ENCODE results near the gene ELFN2.

Gene ELFN2

DNA sequence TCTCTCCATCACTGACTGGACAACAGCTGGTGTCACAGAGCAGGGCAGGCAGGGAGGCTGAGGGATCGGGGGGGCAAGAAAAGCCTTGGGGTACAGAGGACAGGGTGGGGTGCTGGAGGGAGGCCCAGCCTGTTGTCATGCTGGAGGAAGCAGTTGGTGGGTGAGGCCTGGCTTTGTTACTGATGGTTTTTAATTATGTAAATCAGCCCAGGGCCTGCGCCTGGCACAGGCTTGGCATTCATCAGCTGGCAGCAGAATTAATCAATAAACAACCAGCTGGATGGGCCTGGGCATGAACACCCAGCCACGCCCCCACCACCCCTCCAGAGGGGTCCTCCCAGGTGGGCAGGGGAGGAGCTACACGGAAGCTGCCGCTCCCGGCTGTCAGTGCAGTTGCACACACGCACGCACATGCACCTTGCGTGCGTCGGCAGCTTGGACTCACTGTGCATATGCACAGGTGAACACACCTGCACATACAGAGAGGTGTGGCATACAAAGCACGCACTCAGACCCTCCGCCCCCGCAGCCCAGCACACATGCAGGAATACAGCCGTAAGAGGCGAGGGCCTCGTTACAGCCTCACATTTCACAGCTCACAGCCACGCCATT lies 21.3 kb upstream of the ELFN2 start:
- no CpG with 5 or more reads among the region's 18 CpGs for WGBS (ENCODE audit: extremely low coverage, insufficient coverage, insufficient read length)
- DNase-seq, result no peak

DNA sequence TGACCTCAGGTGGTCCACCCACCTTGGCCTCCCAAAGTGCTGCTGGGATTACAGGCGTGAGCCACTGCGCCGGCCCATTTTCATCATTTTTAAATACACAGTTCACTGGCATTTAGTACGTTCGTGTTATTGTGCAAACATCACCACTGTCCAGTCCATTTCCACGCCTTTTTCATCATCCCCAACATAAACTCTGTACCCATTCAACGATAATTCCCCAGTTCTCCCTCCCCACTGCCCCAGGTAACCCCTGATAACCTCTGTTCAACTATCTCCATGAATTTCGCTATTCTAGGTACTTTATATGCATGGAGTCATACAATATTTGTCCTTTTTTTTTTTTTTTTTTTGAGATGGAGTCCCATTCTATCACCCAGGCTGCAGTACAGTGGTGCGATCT lies 18.2 kb upstream of the ELFN2 start:
- no peaks in the 10 kb centered on the region for H3K79me2 ChIP-seq (ENCODE audit: control insufficient read depth, insufficient read depth, low read length, poor library complexity)
- no peak overlapping the region for H3K9ac ChIP-seq (ENCODE audit: low read length)
- DNase-seq, result no peak
- H4K12ac ChIP-seq (ENCODE audit: low read depth, low read length), result no peak overlapping the region
- no peak overlapping the region for H4K91ac ChIP-seq (ENCODE audit: low read depth, low read length)
- H3K4me3 ChIP-seq (ENCODE audit: low read depth, low read length), result no peak overlapping the region
- H3K36me3 ChIP-seq (ENCODE audit: control insufficient read depth in 1 of 2, insufficient read depth in 2 of 2, low read length in 2 of 2), result no peaks in the 10 kb centered on the region
- H3K9me3 ChIP-seq (ENCODE audit: insufficient read depth, low read depth, low read length), result peaks cover 4% of the 10 kb centered on the region
- H3K18ac ChIP-seq (ENCODE audit: low read length), result no peak overlapping the region
- no peak overlapping the region for H2AK5ac ChIP-seq (ENCODE audit: low read length)
- H2BK120ac ChIP-seq (ENCODE audit: insufficient read depth, low read length, poor library complexity), result no peak overlapping the region
- no peak overlapping the region for H3K23ac ChIP-seq (ENCODE audit: low read length)
- H2AFZ ChIP-seq (ENCODE audit: insufficient read depth, low read length, poor library complexity), result no peak overlapping the region
- no peak overlapping the region for H2BK5ac ChIP-seq (ENCODE audit: low read depth, low read length, poor library complexity)
- no peak overlapping the region for H3K27ac ChIP-seq (ENCODE audit: low read depth, low read length)
- H3K27me3 ChIP-seq (ENCODE audit: insufficient read depth, low read length), result no peaks in the 10 kb centered on the region
- 100% methylated on average over 2 of the region's 9 CpGs for WGBS (ENCODE audit: extremely low coverage, insufficient coverage, insufficient read length)
- no peak overlapping the region for H2BK12ac ChIP-seq (ENCODE audit: low read length)
- no peaks in the 10 kb centered on the region for H3K4me1 ChIP-seq (ENCODE audit: control insufficient read depth in 1 of 2, insufficient read depth in 2 of 2, low read length in 2 of 2)
- H4K8ac ChIP-seq (ENCODE audit: low read depth, low read length), result no peak overlapping the region
- H3K4ac ChIP-seq (ENCODE audit: low read depth, low read length), result no peak overlapping the region
- H3K4me2 ChIP-seq (ENCODE audit: low read length), result no peak overlapping the region
- no peaks in the 10 kb centered on the region for H3K79me1 ChIP-seq (ENCODE audit: low read length)
- no peak overlapping the region for H3K14ac ChIP-seq (ENCODE audit: low read length)

More for the DNA sequence above, 21.3 kb upstream of the ELFN2 start:
- Histone ChIP-seq H2AFZ (ENCODE audit: insufficient read depth, low read length, poor library complexity) (no peak overlapping the region), H3K27ac (ENCODE audit: low read depth, low read length) (no peak overlapping the region), H3K36me3 (ENCODE audit: control insufficient read depth in 1 of 2, insufficient read depth in 2 of 2, low read length in 2 of 2) (no peaks in the 10 kb centered on the region), H2BK5ac (ENCODE audit: low read depth, low read length, poor library complexity) (no peak overlapping the region), H4K12ac (ENCODE audit: low read depth, low read length) (no peak overlapping the region), H3K4ac (ENCODE audit: low read depth, low read length) (no peak overlapping the region), H3K27me3 (ENCODE audit: insufficient read depth, low read length) (no peaks in the 10 kb centered on the region), H2BK12ac (ENCODE audit: low read length) (no peak overlapping the region), H3K4me1 (ENCODE audit: control insufficient read depth in 1 of 2, insufficient read depth in 2 of 2, low read length in 2 of 2) (no peaks in the 10 kb centered on the region), H3K79me2 (ENCODE audit: control insufficient read depth, insufficient read depth, low read length, poor library complexity) (no peaks in the 10 kb centered on the region), H3K9me3 (ENCODE audit: insufficient read depth, low read depth, low read length) (no peaks in the 10 kb centered on the region), H4K91ac (ENCODE audit: low read depth, low read length) (no peak overlapping the region), H2BK120ac (ENCODE audit: insufficient read depth, low read length, poor library complexity) (no peak overlapping the region), H3K23ac (ENCODE audit: low read length) (no peak overlapping the region), H4K8ac (ENCODE audit: low read depth, low read length) (no peak overlapping the region), H3K79me1 (ENCODE audit: low read length) (no peaks in the 10 kb centered on the region), H3K9ac (ENCODE audit: low read length) (no peak overlapping the region), H3K4me3 (ENCODE audit: low read depth, low read length) (no peak overlapping the region), H2AK5ac (ENCODE audit: low read length) (no peak overlapping the region), H3K4me2 (ENCODE audit: low read length) (no peak overlapping the region), H3K14ac (ENCODE audit: low read length) (no peak overlapping the region), H3K18ac (ENCODE audit: low read length) (no peak overlapping the region)

DNA sequence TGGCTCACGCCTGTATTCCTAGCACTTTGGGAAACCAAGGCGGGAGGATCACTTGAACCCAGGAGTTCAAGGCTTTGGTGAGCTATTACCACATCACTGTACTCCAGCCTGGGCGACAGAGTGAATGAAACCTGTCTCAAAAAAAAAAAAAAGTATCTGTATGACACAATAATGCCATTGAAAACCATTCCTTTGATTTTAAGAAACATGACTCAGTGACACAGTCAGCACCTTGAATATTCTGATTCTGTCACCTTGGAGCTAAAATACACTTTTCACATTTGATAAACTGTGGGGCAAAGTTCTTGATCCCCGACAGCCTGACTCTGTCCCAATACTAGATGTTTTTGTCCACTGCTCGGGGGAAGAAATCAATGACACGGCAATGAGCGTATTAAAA lies 16.7 kb upstream of the ELFN2 start:
- no peak overlapping the region for H3K23ac ChIP-seq (ENCODE audit: low read length)
- no peak overlapping the region for H4K8ac ChIP-seq (ENCODE audit: low read depth, low read length)
- no peak overlapping the region for H3K27ac ChIP-seq (ENCODE audit: low read depth, low read length)
- no peak overlapping the region for H3K4ac ChIP-seq (ENCODE audit: low read depth, low read length)
- no peaks in the 10 kb centered on the region for H3K36me3 ChIP-seq (ENCODE audit: control insufficient read depth in 1 of 2, insufficient read depth in 2 of 2, low read length in 2 of 2)
- no peak overlapping the region for H2BK5ac ChIP-seq (ENCODE audit: low read depth, low read length, poor library complexity)
- no peak overlapping the region for H4K12ac ChIP-seq (ENCODE audit: low read depth, low read length)
- no peak overlapping the region for H2BK12ac ChIP-seq (ENCODE audit: low read length)
- DNase-seq, result no peak
- H3K9me3 ChIP-seq (ENCODE audit: insufficient read depth, low read depth, low read length), result peaks cover 4% of the 10 kb centered on the region
- H3K79me1 ChIP-seq (ENCODE audit: low read length), result no peaks in the 10 kb centered on the region
- no peak overlapping the region for H3K4me2 ChIP-seq (ENCODE audit: low read length)
- no peak overlapping the region for H2AFZ ChIP-seq (ENCODE audit: insufficient read depth, low read length, poor library complexity)
- H3K4me3 ChIP-seq (ENCODE audit: low read depth, low read length), result no peak overlapping the region
- no peak overlapping the region for H2BK120ac ChIP-seq (ENCODE audit: insufficient read depth, low read length, poor library complexity)
- no peaks in the 10 kb centered on the region for H3K4me1 ChIP-seq (ENCODE audit: control insufficient read depth in 1 of 2, insufficient read depth in 2 of 2, low read length in 2 of 2)
- no peaks in the 10 kb centered on the region for H3K79me2 ChIP-seq (ENCODE audit: control insufficient read depth, insufficient read depth, low read length, poor library complexity)
- no peaks in the 10 kb centered on the region for H3K27me3 ChIP-seq (ENCODE audit: insufficient read depth, low read length)
- H3K18ac ChIP-seq (ENCODE audit: low read length), result no peak overlapping the region
- no peak overlapping the region for H3K9ac ChIP-seq (ENCODE audit: low read length)
- H3K14ac ChIP-seq (ENCODE audit: low read length), result no peak overlapping the region
- no peak overlapping the region for H2AK5ac ChIP-seq (ENCODE audit: low read length)
- no CpG with 5 or more reads among the region's 7 CpGs for WGBS (ENCODE audit: extremely low coverage, insufficient coverage, insufficient read length)
- no peak overlapping the region for H4K91ac ChIP-seq (ENCODE audit: low read depth, low read length)

DNA sequence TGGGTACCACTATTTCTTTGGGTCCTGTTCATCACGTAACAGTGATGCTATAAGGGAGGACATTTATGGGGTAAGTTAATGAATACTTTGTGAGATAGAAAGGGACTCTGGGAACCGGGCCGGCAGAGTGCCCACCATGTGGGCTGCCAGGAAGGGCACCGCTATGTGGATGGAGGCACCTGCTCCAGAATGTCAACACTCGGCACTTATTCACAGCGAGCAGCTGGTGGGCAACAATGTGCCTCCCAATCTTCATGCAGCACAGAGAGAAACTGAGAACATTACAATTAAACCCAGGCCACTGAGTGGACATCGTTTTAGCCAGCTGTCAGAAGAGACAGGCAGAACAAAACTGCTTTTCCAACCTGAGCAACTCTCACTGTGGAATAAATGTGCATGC lies 15.8 kb upstream of the ELFN2 start:
- Histone ChIP-seq H3K27ac (ENCODE audit: low read depth, low read length) (no peak overlapping the region), H3K79me1 (ENCODE audit: low read length) (no peaks in the 10 kb centered on the region), H3K9ac (ENCODE audit: low read length) (peak overlapping the region; percentile 50), H3K4me1 (ENCODE audit: control insufficient read depth in 1 of 2, insufficient read depth in 2 of 2, low read length in 2 of 2) (no peaks in the 10 kb centered on the region), H2BK120ac (ENCODE audit: insufficient read depth, low read length, poor library complexity) (no peak overlapping the region), H3K4me3 (ENCODE audit: low read depth, low read length) (no peak overlapping the region), H3K79me2 (ENCODE audit: control insufficient read depth, insufficient read depth, low read length, poor library complexity) (no peaks in the 10 kb centered on the region), H4K91ac (ENCODE audit: low read depth, low read length) (no peak overlapping the region), H3K14ac (ENCODE audit: low read length) (no peak overlapping the region), H3K23ac (ENCODE audit: low read length) (no peak overlapping the region), H3K4me2 (ENCODE audit: low read length) (no peak overlapping the region), H3K36me3 (ENCODE audit: control insufficient read depth in 1 of 2, insufficient read depth in 2 of 2, low read length in 2 of 2) (no peaks in the 10 kb centered on the region), H3K18ac (ENCODE audit: low read length) (no peak overlapping the region), H2BK5ac (ENCODE audit: low read depth, low read length, poor library complexity) (no peak overlapping the region), H3K27me3 (ENCODE audit: insufficient read depth, low read length) (no peaks in the 10 kb centered on the region), H4K8ac (ENCODE audit: low read depth, low read length) (no peak overlapping the region), H2BK12ac (ENCODE audit: low read length) (no peak overlapping the region), H2AFZ (ENCODE audit: insufficient read depth, low read length, poor library complexity) (no peak overlapping the region), H2AK5ac (ENCODE audit: low read length) (no peak overlapping the region), H3K9me3 (ENCODE audit: insufficient read depth, low read depth, low read length) (peaks cover 4% of the 10 kb centered on the region), H4K12ac (ENCODE audit: low read depth, low read length) (no peak overlapping the region), H3K4ac (ENCODE audit: low read depth, low read length) (no peak overlapping the region)
- no CpG with 5 or more reads among the region's 7 CpGs for WGBS (ENCODE audit: extremely low coverage, insufficient coverage, insufficient read length)
- DNase-seq, result no peak

Measured in trophoblast cell (in vitro differentiated cells and primary cell).